Caki2 (cell line): ENCODE measurements around the gene NFIL3. TPM values are rescaled to one million over a fixed set of nuclear protein-coding genes. Genes with fewer than 3 reads are reported as not detected.
A peak's percentile ranks its signal among the peaks of the same experiment; 100 is the strongest.

Source experiments
- DNase-seq: peaks from one replicate; pipeline ENCODE4 v3.0.0-alpha.2; 2015; ENCODE audit warnings: low read depth
- in situ Hi-C: cut with HindIII; loops from 2 replicates; pipeline ENCODE4 v1.10.0; 2016; ENCODE audit warnings: low sequenced_read_pairs, low pct_unique_long_range_greater_than_20kb, mixed read lengths
- total RNA-seq: library from RNA; depleted of rRNA; stranded (reverse); fragments of >200 nt; shearing (Covaris generic); gene quantifications from 2 replicates; pipeline ENCODE4 v1.2.3, GENCODE V29; 2014; ENCODE audit warnings: low replicate concordance

NFIL3 gene
- total RNA-seq, 1 experiment from 2014 or later, result 6.3 TPM

GRCh38 chr9:91424403-91425176, 958 bp upstream of the NFIL3 start:
- in situ Hi-C loops, result no loop called here
- DNase-seq, result peak; percentile 66

- DNase-seq, result peak; percentile 70
These were observed 597 bp downstream of the NFIL3 start for GRCh38 chr9:91422758-91423711.

GRCh38 chr9:91421971-91422757, 1.5 kb downstream of the NFIL3 start:
- in situ Hi-C loops, result no loop called here
- peak; percentile 47 for DNase-seq

More at GRCh38 chr9:91422758-91423711, 597 bp downstream of the NFIL3 start:
- in situ Hi-C loops, result no loop called here

- in situ Hi-C loops, result no loop called here
These were observed 2.4 kb downstream of the NFIL3 start for GRCh38 chr9:91421128-91421765.

GRCh38 chr9:91420501-91421127, 3.0 kb downstream of the NFIL3 start:
- in situ Hi-C loops, result no loop called here
- peak; percentile 42 for DNase-seq

More at GRCh38 chr9:91421128-91421765, 2.4 kb downstream of the NFIL3 start:
- peak; percentile 36 for DNase-seq

- in situ Hi-C loops, result no loop called here
- DNase-seq, result peak; percentile 74
These were observed 4.1 kb downstream of the NFIL3 start for GRCh38 chr9:91419222-91420191.

GRCh38 chr9:91418215-91418610, 5.4 kb downstream of the NFIL3 start:
- in situ Hi-C loops, result no loop called here
- DNase-seq, result no peak

- in situ Hi-C loops, result no loop called here
- DNase-seq, result no peak
These were observed 5.9 kb downstream of the NFIL3 start for GRCh38 chr9:91417602-91418214.

- peak; percentile 41 for DNase-seq
- in situ Hi-C loops, result no loop called here
These were observed 7.4 kb downstream of the NFIL3 start for GRCh38 chr9:91416096-91416712.

- in situ Hi-C loops, result no loop called here
- DNase-seq, result no peak
These were observed 8.3 kb downstream of the NFIL3 start for GRCh38 chr9:91415290-91415689.

GRCh38 chr9:91412941-91413340, 10.7 kb downstream of the NFIL3 start:
- no peak for DNase-seq
- in situ Hi-C loops, result no loop called here

- DNase-seq, result no peak
- in situ Hi-C loops, result no loop called here
These were observed 12.4 kb downstream of the NFIL3 start for GRCh38 chr9:91411096-91411771.

- no peak for DNase-seq
- in situ Hi-C loops, result no loop called here
These were observed 13.5 kb downstream of the NFIL3 start for GRCh38 chr9:91410161-91410560.

- no peak for DNase-seq
- in situ Hi-C loops, result no loop called here
These were observed 15.2 kb downstream of the NFIL3 start for GRCh38 chr9:91408475-91408874.

GRCh38 chr9:91407580-91408318, 15.9 kb downstream of the NFIL3 start:
- no peak for DNase-seq
- in situ Hi-C loops, result no loop called here
